SK-N-SH treated with all-trans-retinoic acid at 6 μM for 48 hours (cell line): ENCODE results near the gene KDF1.

Source experiments
- ATAC-seq: fragments of 200-7000 bp; cut with Tn5 transposase; 3 replicates; pipeline ENCODE4 v1.9.1; 2020; ENCODE audit warnings: mild to moderate bottlenecking, moderate library complexity
- ARNTL ChIP-seq: fragments of 450-650 bp; formaldehyde crosslinking; IDR thresholded peaks from 2 replicates; pipeline ENCODE4 v1.5.0; 2020; ENCODE audit warnings: low read depth, mild to moderate bottlenecking, moderate library complexity, borderline replicate concordance
- BACH2 ChIP-seq: fragments of 250-450 bp; sonication (Bioruptor Pico); IDR thresholded peaks from 2 replicates; pipeline ENCODE4 v1.9.0; 2021; ENCODE audit warnings: mild to moderate bottlenecking, borderline replicate concordance
- CSDC2 ChIP-seq: fragments of 250-450 bp; sonication (Bioruptor Pico); IDR thresholded peaks from 2 replicates; pipeline ENCODE4 v1.5.0; 2020; ENCODE audit warnings: mild to moderate bottlenecking, moderate library complexity
- ESRRG ChIP-seq: fragments of 250-450 bp; sonication (Bioruptor Pico); IDR thresholded peaks from 2 replicates; pipeline ENCODE4 v1.6.1; 2021; ENCODE audit warnings: mild to moderate bottlenecking
- GLIS3 ChIP-seq: fragments of 250-450 bp; sonication (Bioruptor Pico); IDR thresholded peaks from 2 replicates; pipeline ENCODE4 v1.5.0; 2020; ENCODE audit warnings: mild to moderate bottlenecking, moderate library complexity
- ISL1 ChIP-seq: fragments of 250-450 bp; sonication (Bioruptor Pico); IDR thresholded peaks from 2 replicates; pipeline ENCODE4 v2.1.2; 2022; ENCODE audit warnings: mild to moderate bottlenecking, moderate library complexity
- OSR1 ChIP-seq: fragments of 250-450 bp; sonication (Bioruptor Pico); IDR thresholded peaks from 2 replicates; pipeline ENCODE4 v1.8.0; 2022; ENCODE audit warnings: moderate library complexity, mild to moderate bottlenecking, inconsistent platforms
- PPARA ChIP-seq: fragments of 250-450 bp; sonication (Bioruptor Pico); IDR thresholded peaks from 2 replicates; pipeline ENCODE4 v1.5.0; 2020; ENCODE audit warnings: mild to moderate bottlenecking, borderline replicate concordance
- RARB ChIP-seq: fragments of 250-450 bp; sonication (Bioruptor Pico); IDR thresholded peaks from 2 replicates; pipeline ENCODE4 v1.8.0; 2021; ENCODE audit warnings: mild to moderate bottlenecking, moderate library complexity
- SNAI2 ChIP-seq: fragments of 250-450 bp; sonication (Bioruptor Pico); IDR thresholded peaks from 2 replicates; pipeline ENCODE4 v1.5.0; 2020; ENCODE audit warnings: mild to moderate bottlenecking, moderate library complexity
- TCF4 ChIP-seq: fragments of 250-450 bp; sonication (Bioruptor Pico); IDR thresholded peaks from 2 replicates; pipeline ENCODE4 v1.8.0; 2021; ENCODE audit warnings: mild to moderate bottlenecking, moderate library complexity, borderline replicate concordance
- TOX ChIP-seq: fragments of 250-450 bp; sonication (Bioruptor Pico); IDR thresholded peaks from 2 replicates; pipeline ENCODE4 v1.8.0; 2021; ENCODE audit warnings: mild to moderate bottlenecking, moderate library complexity, borderline replicate concordance
- TSHZ2 ChIP-seq: fragments of 250-450 bp; sonication (Bioruptor Pico); IDR thresholded peaks from 2 replicates; pipeline ENCODE4 v1.5.0; 2020; ENCODE audit warnings: mild to moderate bottlenecking, moderate library complexity
- ZC3H10 ChIP-seq: fragments of 250-450 bp; sonication (Bioruptor Pico); IDR thresholded peaks from 2 replicates; pipeline ENCODE4 v1.5.1; 2021; ENCODE audit warnings: mild to moderate bottlenecking, moderate library complexity
- ZFP3 ChIP-seq: fragments of 250-450 bp; sonication (Bioruptor Pico); IDR thresholded peaks from 2 replicates; pipeline ENCODE4 v1.5.0; 2020; ENCODE audit warnings: mild to moderate bottlenecking, moderate library complexity
- ZNF565 ChIP-seq: fragments of 450-650 bp; formaldehyde crosslinking; conservative IDR thresholded peaks from 2 replicates; pipeline ENCODE4 v1.5.0; 2020; ENCODE audit warnings: low read depth, mild to moderate bottlenecking, moderate library complexity
- ZNF70 ChIP-seq: fragments of 450-650 bp; formaldehyde crosslinking; IDR thresholded peaks from 2 replicates; pipeline ENCODE4 v1.5.0; 2020; ENCODE audit warnings: mild to moderate bottlenecking, moderate library complexity
- ZNF8 ChIP-seq: fragments of 450-650 bp; formaldehyde crosslinking; IDR thresholded peaks from 2 replicates; pipeline ENCODE4 v1.5.0; 2020; ENCODE audit warnings: mild to moderate bottlenecking, moderate library complexity
- TF ChIP-seq, protein P1 (sequence below): fragments of 250-450 bp; sonication (Bioruptor Pico); IDR thresholded peaks from 2 replicates; pipeline ENCODE4 v1.5.1; 2020; ENCODE audit warnings: low read depth, mild to moderate bottlenecking, moderate library complexity
- TF ChIP-seq, protein P2 (sequence below): fragments of 250-450 bp; sonication (Bioruptor Pico); IDR thresholded peaks from 2 replicates; pipeline ENCODE4 v1.8.0; 2020; ENCODE audit warnings: mild to moderate bottlenecking, moderate library complexity, borderline replicate concordance
- TF ChIP-seq, protein P3 (sequence below): fragments of 250-450 bp; sonication (Bioruptor Pico); IDR thresholded peaks from 2 replicates; pipeline ENCODE4 v1.5.1; 2021; ENCODE audit warnings: mild to moderate bottlenecking, moderate library complexity
- TF ChIP-seq, protein P4 (sequence below): fragments of 250-450 bp; sonication (Bioruptor Pico); IDR thresholded peaks from 2 replicates; pipeline ENCODE4 v1.8.0; 2021; ENCODE audit warnings: low read depth, mild to moderate bottlenecking, moderate library complexity, borderline replicate concordance

KDF1 gene

DNA sequence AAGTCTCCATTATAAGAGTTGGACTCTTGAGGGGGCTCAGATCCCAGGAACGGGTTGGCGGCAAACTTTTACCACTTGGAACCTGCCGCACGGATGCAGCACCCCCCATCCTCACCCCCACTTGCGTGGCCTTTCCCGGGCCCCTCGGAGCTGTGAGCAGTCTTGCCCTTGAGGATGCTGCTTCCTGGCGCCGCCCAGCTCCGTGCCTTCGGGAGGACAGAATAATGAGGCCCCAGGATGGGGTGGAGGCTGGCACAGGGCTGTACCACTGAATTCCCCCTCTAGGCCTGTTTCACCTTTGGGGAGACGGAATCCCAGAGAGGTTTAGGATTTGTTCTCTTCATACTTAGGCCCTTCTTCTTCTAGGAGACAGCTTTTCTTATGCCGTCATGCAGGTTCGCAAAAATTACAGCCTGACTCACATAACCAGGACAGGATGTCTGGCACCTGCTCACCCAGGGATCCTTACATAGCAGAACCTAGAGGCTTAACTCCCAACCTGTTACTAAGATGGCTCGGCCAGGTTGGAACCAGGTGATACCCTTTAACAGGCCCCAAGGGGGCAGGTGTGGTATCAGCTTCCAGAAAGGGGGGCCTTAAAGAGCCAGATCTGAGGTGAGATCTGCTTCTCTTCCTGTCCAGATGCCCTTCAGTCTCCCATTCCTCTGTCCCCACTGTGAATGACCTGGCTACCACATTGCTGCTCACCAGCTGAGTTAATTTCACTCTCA lies 34.7 kb upstream of the KDF1 start:
- TF ChIP-seq CSDC2 (CRISPR knock-in tag) (no peak), ZFP3 (CRISPR knock-in tag) (no peak), ARNTL (CRISPR knock-in tag) (no peak), ZNF8 (CRISPR knock-in tag) (no peak), OSR1 (CRISPR knock-in tag) (no peak), ESRRG (CRISPR knock-in tag) (no peak), SNAI2 (CRISPR knock-in tag) (no peak), TCF4 (no peak), ZC3H10 (CRISPR knock-in tag) (no peak), PPARA (CRISPR knock-in tag) (no peak), TSHZ2 (no peak), RARB (no peak), ISL1 (no peak), BACH2 (CRISPR knock-in tag) (no peak), GLIS3 (CRISPR knock-in tag) (no peak)
- TF ChIP-seq, protein P1, sequence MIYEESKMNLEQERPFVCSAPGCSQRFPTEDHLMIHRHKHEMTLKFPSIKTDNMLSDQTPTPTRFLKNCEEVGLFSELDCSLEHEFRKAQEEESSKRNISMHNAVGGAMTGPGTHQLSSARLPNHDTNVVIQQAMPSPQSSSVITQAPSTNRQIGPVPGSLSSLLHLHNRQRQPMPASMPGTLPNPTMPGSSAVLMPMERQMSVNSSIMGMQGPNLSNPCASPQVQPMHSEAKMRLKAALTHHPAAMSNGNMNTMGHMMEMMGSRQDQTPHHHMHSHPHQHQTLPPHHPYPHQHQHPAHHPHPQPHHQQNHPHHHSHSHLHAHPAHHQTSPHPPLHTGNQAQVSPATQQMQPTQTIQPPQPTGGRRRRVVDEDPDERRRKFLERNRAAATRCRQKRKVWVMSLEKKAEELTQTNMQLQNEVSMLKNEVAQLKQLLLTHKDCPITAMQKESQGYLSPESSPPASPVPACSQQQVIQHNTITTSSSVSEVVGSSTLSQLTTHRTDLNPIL (CRISPR knock-in tag): no peak
- TF ChIP-seq, protein P2, sequence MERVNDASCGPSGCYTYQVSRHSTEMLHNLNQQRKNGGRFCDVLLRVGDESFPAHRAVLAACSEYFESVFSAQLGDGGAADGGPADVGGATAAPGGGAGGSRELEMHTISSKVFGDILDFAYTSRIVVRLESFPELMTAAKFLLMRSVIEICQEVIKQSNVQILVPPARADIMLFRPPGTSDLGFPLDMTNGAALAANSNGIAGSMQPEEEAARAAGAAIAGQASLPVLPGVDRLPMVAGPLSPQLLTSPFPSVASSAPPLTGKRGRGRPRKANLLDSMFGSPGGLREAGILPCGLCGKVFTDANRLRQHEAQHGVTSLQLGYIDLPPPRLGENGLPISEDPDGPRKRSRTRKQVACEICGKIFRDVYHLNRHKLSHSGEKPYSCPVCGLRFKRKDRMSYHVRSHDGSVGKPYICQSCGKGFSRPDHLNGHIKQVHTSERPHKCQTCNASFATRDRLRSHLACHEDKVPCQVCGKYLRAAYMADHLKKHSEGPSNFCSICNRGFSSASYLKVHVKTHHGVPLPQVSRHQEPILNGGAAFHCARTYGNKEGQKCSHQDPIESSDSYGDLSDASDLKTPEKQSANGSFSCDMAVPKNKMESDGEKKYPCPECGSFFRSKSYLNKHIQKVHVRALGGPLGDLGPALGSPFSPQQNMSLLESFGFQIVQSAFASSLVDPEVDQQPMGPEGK (CRISPR knock-in tag): no peak
- TF ChIP-seq, protein P3, sequence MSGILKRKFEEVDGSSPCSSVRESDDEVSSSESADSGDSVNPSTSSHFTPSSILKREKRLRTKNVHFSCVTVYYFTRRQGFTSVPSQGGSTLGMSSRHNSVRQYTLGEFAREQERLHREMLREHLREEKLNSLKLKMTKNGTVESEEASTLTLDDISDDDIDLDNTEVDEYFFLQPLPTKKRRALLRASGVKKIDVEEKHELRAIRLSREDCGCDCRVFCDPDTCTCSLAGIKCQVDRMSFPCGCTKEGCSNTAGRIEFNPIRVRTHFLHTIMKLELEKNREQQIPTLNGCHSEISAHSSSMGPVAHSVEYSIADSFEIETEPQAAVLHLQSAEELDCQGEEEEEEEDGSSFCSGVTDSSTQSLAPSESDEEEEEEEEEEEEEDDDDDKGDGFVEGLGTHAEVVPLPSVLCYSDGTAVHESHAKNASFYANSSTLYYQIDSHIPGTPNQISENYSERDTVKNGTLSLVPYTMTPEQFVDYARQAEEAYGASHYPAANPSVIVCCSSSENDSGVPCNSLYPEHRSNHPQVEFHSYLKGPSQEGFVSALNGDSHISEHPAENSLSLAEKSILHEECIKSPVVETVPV (CRISPR knock-in tag): no peak
- TF ChIP-seq, protein P4, sequence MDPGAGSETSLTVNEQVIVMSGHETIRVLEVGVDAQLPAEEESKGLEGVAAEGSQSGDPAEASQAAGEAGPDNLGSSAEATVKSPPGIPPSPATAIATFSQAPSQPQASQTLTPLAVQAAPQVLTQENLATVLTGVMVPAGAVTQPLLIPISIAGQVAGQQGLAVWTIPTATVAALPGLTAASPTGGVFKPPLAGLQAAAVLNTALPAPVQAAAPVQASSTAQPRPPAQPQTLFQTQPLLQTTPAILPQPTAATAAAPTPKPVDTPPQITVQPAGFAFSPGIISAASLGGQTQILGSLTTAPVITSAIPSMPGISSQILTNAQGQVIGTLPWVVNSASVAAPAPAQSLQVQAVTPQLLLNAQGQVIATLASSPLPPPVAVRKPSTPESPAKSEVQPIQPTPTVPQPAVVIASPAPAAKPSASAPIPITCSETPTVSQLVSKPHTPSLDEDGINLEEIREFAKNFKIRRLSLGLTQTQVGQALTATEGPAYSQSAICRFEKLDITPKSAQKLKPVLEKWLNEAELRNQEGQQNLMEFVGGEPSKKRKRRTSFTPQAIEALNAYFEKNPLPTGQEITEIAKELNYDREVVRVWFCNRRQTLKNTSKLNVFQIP: no peak
- no peak for ATAC-seq

GRCh38 chr1:26994020-26994786 lies 33.9 kb upstream of the KDF1 start:
- TF ChIP-seq ZNF8 (CRISPR knock-in tag) (no peak), ESRRG (CRISPR knock-in tag) (no peak), CSDC2 (CRISPR knock-in tag) (no peak), OSR1 (CRISPR knock-in tag) (no peak), ZNF565 (CRISPR knock-in tag) (no peak), ISL1 (no peak), TCF4 (no peak), ZNF70 (CRISPR knock-in tag) (no peak), ZC3H10 (CRISPR knock-in tag) (no peak), TOX (CRISPR knock-in tag) (no peak)
- TF ChIP-seq, protein P1 (CRISPR knock-in tag): no peak
- ATAC-seq: no peak
